Measurements from ENCODE around the gene OTUB1. TPM values are rescaled to one million over a fixed set of nuclear protein-coding genes. Genes with fewer than 3 reads are reported as not detected.
"Not testable (repeated sequence)": the region's sequence is repeated elsewhere in the genome, so short reads cannot be mapped to it uniquely, and the experiment has no call there.

OTUB1 gene
- total RNA-seq, 2 experiments from 2014 or later, result 86.8 to 93.6 TPM

DNA sequence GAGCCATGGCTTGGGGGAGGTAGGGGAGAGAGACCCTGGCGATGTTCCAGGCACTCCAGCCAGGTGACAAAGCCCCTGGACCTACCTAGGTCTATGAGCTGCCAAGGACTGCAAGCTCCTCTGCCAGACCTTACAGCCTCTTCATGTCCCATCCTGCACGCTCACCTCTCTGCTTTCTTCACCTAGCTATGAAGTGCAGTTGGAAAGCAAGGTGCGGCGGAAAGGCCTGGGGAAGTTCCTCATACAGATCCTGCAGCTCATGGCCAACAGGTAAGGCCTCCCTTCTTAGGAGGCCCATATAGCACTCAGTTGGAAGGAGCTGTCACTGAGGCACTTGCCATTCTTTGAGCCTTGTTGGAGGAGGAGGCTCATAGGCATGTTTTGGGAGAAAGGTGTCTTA lies 33.7 kb upstream of the OTUB1 start:
- peak overlapping the region; percentile 73 for H3K27ac Mint-ChIP-seq
- peaks cover 26% of the 10 kb centered on the region for H3K4me1 Mint-ChIP-seq
- POLR2A ChIA-PET, result interaction anchor here (0.8 to 1.6 kb wide), 4 partner anchors 9 to 26 kb away, joined by 3 to 8 read pairs (median 3); no protein-coding TSS in a partner anchor
- no peaks in the 10 kb centered on the region for H3K27me3 Mint-ChIP-seq
- H3K36me3 Mint-ChIP-seq (ENCODE audit: low read depth), result peaks cover 48% of the 10 kb centered on the region
- H3K4me3 Mint-ChIP-seq, result no peak overlapping the region
- no peaks in the 10 kb centered on the region for H3K9me3 Mint-ChIP-seq
- CTCF ChIA-PET, result interaction anchor here (0.7 to 6.1 kb wide), 4 partner anchors 9 to 119 kb away, joined by 3 to 59 read pairs (median 3); partner anchors contain the start of genes MARK2 and RCOR2
- no peak for DNase-seq

DNA sequence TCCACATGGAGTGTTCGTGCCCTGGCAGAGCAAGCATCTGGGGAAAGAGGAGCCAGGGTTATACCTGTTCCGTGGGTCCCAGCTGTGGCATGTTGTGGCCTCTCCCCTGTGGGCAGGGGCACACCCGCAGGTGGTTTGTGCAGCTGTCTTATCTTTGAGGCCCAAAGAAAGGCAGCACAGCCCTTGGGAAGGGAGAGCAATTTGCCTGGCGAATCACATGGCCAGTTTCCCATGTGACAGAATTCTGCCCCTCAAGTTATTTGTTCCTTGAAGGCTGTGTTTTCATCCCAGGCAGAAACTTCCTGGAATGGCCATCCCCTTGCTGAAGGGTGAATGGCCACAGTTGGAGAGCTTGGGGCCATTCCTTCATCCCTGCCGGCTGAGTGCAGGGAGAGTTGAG lies 28.2 kb upstream of the OTUB1 start:
- DNase-seq, result no peak
- Mint-ChIP-seq H3K9me3 (no peaks in the 10 kb centered on the region), H3K4me1 (peaks cover 32% of the 10 kb centered on the region), H3K4me3 (no peak overlapping the region), H3K27ac (no peak overlapping the region), H3K36me3 (ENCODE audit: low read depth) (peaks cover 34% of the 10 kb centered on the region), H3K27me3 (no peaks in the 10 kb centered on the region)
- ChIA-PET POLR2A (no interaction called here), CTCF (interaction anchor here (0.5 to 3.6 kb wide), 3 partner anchors 12 to 475 kb away, joined by 3 to 17 read pairs (median 3); no protein-coding TSS in a partner anchor)

DNA sequence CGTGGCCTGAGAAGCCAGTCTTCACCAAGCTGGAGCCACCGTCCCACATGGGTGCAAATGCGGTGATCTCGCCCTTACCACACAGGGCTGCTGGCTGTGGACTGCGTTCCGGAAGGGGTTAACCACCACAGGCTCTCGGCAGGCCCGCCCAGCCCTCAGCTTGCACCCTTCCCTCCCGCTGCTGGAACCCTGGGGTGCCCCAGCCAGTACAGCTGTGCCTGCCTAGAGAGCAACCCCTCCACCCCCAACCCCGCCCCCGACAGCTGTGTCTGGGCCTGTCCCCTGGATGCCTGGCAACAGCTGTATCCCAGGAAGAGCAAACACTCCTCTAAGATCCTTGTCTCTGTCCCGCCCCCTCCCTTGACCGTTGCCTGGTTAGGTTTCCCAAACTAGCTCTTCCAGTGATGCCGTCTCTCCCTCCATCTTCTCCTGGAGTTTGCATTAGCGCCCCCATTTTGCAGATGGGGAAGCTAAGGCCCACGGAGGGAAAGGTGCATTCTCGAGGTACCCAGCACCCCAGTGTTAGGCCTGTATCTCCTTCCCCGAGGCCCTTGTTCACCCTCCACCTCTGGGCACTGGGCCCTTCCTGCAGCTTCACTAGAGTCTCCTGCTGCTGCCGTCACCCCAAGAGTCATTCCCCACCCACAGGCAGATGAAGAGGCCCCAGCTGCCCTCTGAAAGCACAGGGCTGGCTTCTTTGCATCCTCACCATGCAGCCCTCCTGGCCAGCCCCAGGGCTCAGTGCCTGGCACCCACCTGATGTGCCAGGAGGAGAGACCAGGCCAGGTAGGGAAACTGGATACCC lies 24.4 kb upstream of the OTUB1 start:
- POLR2A ChIA-PET, result interaction anchor here (1.0 to 2.3 kb wide), 7 partner anchors 9 to 124 kb away, joined by 3 to 12 read pairs (median 7); partner anchors contain the start of genes COX8A, MARK2 and NAA40
- peak overlapping the region; percentile 19 for H3K4me3 Mint-ChIP-seq
- DNase-seq, result peak; percentile 67

GRCh38 chr11:63963895-63964294 lies 22.3 kb upstream of the OTUB1 start:
- POLR2A ChIA-PET; H3K27me3 Mint-ChIP-seq; H3K36me3 Mint-ChIP-seq (ENCODE audit: low read depth); H3K4me3 Mint-ChIP-seq; CTCF ChIA-PET; H3K27ac Mint-ChIP-seq; DNase-seq; H3K9me3 Mint-ChIP-seq: not testable (repeated sequence)
- peaks cover 22% of the 10 kb centered on the region for H3K4me1 Mint-ChIP-seq

More for the DNA sequence above, 24.4 kb upstream of the OTUB1 start:
- Mint-ChIP-seq H3K9me3 (no peaks in the 10 kb centered on the region), H3K36me3 (ENCODE audit: low read depth) (peaks cover 5% of the 10 kb centered on the region), H3K27me3 (peaks cover 3% of the 10 kb centered on the region), H3K4me1 (peaks cover 26% of the 10 kb centered on the region), H3K27ac (no peak overlapping the region)
- CTCF ChIA-PET, result interaction anchor here (1.0 to 2.9 kb wide), 4 partner anchors 10 to 125 kb away, joined by 3 to 13 read pairs (median 4); no protein-coding TSS in a partner anchor

DNA sequence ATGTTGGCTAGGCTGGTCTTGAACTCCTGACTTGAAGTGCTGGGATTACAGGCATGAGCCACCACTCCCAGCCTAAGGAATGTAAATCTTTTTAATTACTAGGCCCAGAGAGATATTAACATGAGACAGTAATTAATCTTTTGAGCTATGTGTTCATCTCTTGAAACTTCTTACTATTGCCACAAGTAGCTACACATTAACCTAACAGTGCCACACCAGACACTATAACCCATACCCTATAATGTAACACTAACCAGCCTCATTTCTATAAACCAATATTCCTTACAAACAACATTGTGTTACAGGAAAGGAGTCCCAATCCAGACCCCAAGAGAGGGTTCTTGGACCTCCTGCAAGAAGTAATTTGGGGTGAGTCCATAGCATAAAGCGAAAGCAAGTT lies 19.8 kb upstream of the OTUB1 start:
- no peaks in the 10 kb centered on the region for H3K9me3 Mint-ChIP-seq
- peaks cover 5% of the 10 kb centered on the region for H3K27me3 Mint-ChIP-seq
- POLR2A ChIA-PET, result interaction anchor here (1.3 kb wide), 1 partner anchor 12 kb away, joined by 4 read pairs; no protein-coding TSS in a partner anchor
- peaks cover 9% of the 10 kb centered on the region for H3K4me1 Mint-ChIP-seq
- no peaks in the 10 kb centered on the region for H3K36me3 Mint-ChIP-seq (ENCODE audit: low read depth)
- no peak overlapping the region for H3K4me3 Mint-ChIP-seq
- CTCF ChIA-PET, result interaction anchor here (0.7 to 1.0 kb wide), 2 partner anchors 21 to 23 kb away, joined by 4 read pairs; no protein-coding TSS in a partner anchor
- H3K27ac Mint-ChIP-seq, result no peak overlapping the region
- no peak for DNase-seq

GRCh38 chr11:63969461-63969860 lies 16.8 kb upstream of the OTUB1 start:
- peaks cover 3% of the 10 kb centered on the region for H3K9me3 Mint-ChIP-seq
- POLR2A ChIA-PET, result no interaction called here
- H3K4me3 Mint-ChIP-seq, result no peak overlapping the region
- no peak overlapping the region for H3K27ac Mint-ChIP-seq
- H3K27me3 Mint-ChIP-seq, result peaks cover 5% of the 10 kb centered on the region
- H3K4me1 Mint-ChIP-seq, result peaks cover 11% of the 10 kb centered on the region
- CTCF ChIA-PET, result no interaction called here
- H3K36me3 Mint-ChIP-seq (ENCODE audit: low read depth), result peaks cover 5% of the 10 kb centered on the region
- DNase-seq, result no peak

- H3K4me3 Mint-ChIP-seq, result no peak overlapping the region
- peaks cover 2% of the 10 kb centered on the region for H3K27me3 Mint-ChIP-seq
- POLR2A ChIA-PET, result interaction anchor here (2.1 kb wide), 1 partner anchor 8 kb away, joined by 7 read pairs; no protein-coding TSS in a partner anchor
- peaks cover 15% of the 10 kb centered on the region for H3K4me1 Mint-ChIP-seq
- CTCF ChIA-PET, result interaction anchor here (0.6 kb wide), 1 partner anchor 25 kb away, joined by 3 read pairs; no protein-coding TSS in a partner anchor
- peaks cover 14% of the 10 kb centered on the region for H3K36me3 Mint-ChIP-seq (ENCODE audit: low read depth)
- H3K9me3 Mint-ChIP-seq, result peaks cover 3% of the 10 kb centered on the region
- no peak for DNase-seq
- no peak overlapping the region for H3K27ac Mint-ChIP-seq
These were observed 15.3 kb upstream of the OTUB1 start for GRCh38 chr11:63970902-63971301.

- H3K4me1 Mint-ChIP-seq, result peaks cover 33% of the 10 kb centered on the region
These were observed 12.4 kb upstream of the OTUB1 start for GRCh38 chr11:63973912-63974258.

GRCh38 chr11:63974259-63975143 lies 11.7 kb upstream of the OTUB1 start, which contains the start of gene COX8A:
Gene COX8A (plus strand): TSS chr11:63974620. CDS start chr11:63974681, 61 bp downstream.
- peak within 1 kb of the TSS; percentile 100 for H3K4me3 Mint-ChIP-seq
- peaks cover 33% of the 10 kb centered on the region for H3K36me3 Mint-ChIP-seq (ENCODE audit: low read depth)
- peak within 1 kb of the TSS; percentile 98 for H3K27ac Mint-ChIP-seq
- peak; percentile 97 for DNase-seq
- peaks cover 3% of the 10 kb centered on the region for H3K9me3 Mint-ChIP-seq
- H3K27me3 Mint-ChIP-seq, result peaks cover under 1% of the 10 kb centered on the region
- ChIA-PET CTCF (interaction anchor here (0.6 to 1.8 kb wide), 4 partner anchors 26 to 173 kb away, joined by 3 to 6 read pairs (median 3); no protein-coding TSS in a partner anchor), POLR2A (interaction anchor here (0.6 to 2.4 kb wide), 16 partner anchors 10 to 297 kb away, joined by 3 to 27 read pairs (median 3); partner anchors contain the start of genes MARK2 and OTUB1)
- peaks cover 38% of the 10 kb centered on the region for H3K4me1 Mint-ChIP-seq

More at GRCh38 chr11:63973912-63974258, 12.4 kb upstream of the OTUB1 start:
- H3K36me3 Mint-ChIP-seq (ENCODE audit: low read depth), result peaks cover 31% of the 10 kb centered on the region
- CTCF ChIA-PET, result interaction anchor here (1.0 to 1.8 kb wide), 3 partner anchors 26 to 174 kb away, joined by 3 to 6 read pairs (median 3); no protein-coding TSS in a partner anchor
- peak overlapping the region; percentile 100 for H3K4me3 Mint-ChIP-seq
- POLR2A ChIA-PET, result interaction anchor here (0.6 to 2.4 kb wide), 12 partner anchors 10 to 231 kb away, joined by 3 to 27 read pairs (median 3); partner anchors contain the start of genes MARK2 and OTUB1
- DNase-seq, H3K9me3 Mint-ChIP-seq, H3K27me3 Mint-ChIP-seq: not testable (repeated sequence)
- H3K27ac Mint-ChIP-seq, result peak overlapping the region; percentile 98

DNA sequence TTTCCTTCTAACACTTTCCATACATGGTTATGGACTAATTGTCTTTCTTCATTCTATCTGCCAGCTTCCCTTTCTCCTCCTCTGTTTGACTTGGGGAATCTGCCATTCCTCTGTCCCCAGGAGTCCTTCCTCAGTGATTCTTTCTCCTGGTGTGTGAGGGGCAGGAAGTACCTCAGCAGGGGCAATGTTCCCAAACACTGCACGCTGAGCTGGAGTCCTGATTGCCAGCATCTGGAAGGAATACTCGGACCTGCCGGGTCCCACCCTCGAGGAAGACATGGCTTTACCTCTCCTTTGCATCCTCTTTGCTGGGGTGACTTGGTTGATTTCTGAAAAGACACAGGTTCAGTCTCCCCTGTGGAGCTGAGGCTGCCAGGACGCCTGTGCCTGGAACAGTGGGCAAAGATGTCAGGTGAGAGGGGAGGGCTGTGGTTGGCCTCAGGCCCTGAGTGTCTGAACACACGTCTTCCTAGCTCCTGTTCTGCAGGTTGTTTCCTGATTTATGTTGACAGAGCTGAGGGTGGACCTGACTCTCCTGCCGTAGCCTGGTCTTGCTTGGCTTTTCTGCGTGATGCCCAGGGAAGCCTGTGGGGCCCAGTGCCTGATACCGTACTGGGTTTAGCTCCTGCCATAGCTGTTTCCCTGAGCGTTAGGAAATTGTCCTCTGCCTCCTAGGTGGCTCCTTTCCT lies 7.5 kb upstream of the OTUB1 start:
- H3K27ac Mint-ChIP-seq, result no peak overlapping the region
- peaks cover 32% of the 10 kb centered on the region for H3K4me1 Mint-ChIP-seq
- no peak for DNase-seq
- peaks cover 30% of the 10 kb centered on the region for H3K36me3 Mint-ChIP-seq (ENCODE audit: low read depth)
- H3K27me3 Mint-ChIP-seq, result no peaks in the 10 kb centered on the region
- CTCF ChIA-PET, result no interaction called here
- H3K4me3 Mint-ChIP-seq, result peak overlapping the region; percentile 15
- POLR2A ChIA-PET, result interaction anchor here (0.7 to 0.9 kb wide), 3 partner anchors 26 to 308 kb away, joined by 3 to 4 read pairs (median 3); no protein-coding TSS in a partner anchor
- H3K9me3 Mint-ChIP-seq, result no peaks in the 10 kb centered on the region

DNA sequence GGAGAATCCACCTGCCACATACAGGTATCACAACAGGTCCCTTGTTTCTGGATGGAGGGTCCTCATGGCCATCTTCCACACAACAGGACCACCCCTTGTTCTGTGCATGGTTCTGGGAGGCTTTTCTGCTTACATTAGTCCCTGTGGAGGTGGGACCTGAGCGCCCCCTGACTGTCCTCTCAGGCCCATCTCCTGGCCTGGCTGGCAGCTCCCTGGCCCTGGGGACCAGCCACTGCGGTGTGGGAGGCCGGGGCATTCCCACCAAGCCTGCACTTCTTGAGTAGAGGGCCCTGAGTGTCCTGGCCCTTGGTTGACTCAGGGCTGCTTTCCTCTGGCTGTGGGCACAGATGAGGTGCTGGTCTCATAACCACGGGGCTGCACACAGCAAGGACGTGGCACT lies 6.8 kb upstream of the OTUB1 start:
- ChIA-PET CTCF (interaction anchor here (0.5 kb wide), 1 partner anchor 35 kb away, joined by 5 read pairs; no protein-coding TSS in a partner anchor), POLR2A (interaction anchor here (0.7 to 0.9 kb wide), 2 partner anchors 27 to 309 kb away, joined by 3 read pairs; no protein-coding TSS in a partner anchor)
- Mint-ChIP-seq H3K36me3 (ENCODE audit: low read depth) (peaks cover 28% of the 10 kb centered on the region), H3K4me1 (peaks cover 30% of the 10 kb centered on the region), H3K27me3 (no peaks in the 10 kb centered on the region), H3K27ac (no peak overlapping the region), H3K9me3 (no peaks in the 10 kb centered on the region), H3K4me3 (no peak overlapping the region)
- DNase-seq, result no peak
